Coronary artery (tissue), 2 donors: ENCODE data around the gene PRSS22.

ENCODE experiments used
- DNase-seq: peaks from one replicate; pipeline ENCODE4 v3.0.0-alpha.2; 2017; ENCODE audit warnings: low spot score
- H3K27ac ChIP-seq, 2 donors: fragments of 200-600 bp; sonication (generic); one replicate each; pipeline ENCODE4 v1.5.1; 2016 to 2019
- H3K4me3 ChIP-seq: fragments of 200-600 bp; sonication (generic); 2 replicates; pipeline ENCODE4 v1.5.1; 2016; ENCODE audit warnings: mild to moderate bottlenecking, moderate library complexity
- TF ChIP-seq, protein P1 (sequence below): fragments of 200-600 bp; sonication (generic); IDR thresholded peaks from one replicate; pipeline ENCODE4 v1.5.1; 2019; ENCODE audit warnings: antibody characterized with exemption

Gene PRSS22

DNA sequence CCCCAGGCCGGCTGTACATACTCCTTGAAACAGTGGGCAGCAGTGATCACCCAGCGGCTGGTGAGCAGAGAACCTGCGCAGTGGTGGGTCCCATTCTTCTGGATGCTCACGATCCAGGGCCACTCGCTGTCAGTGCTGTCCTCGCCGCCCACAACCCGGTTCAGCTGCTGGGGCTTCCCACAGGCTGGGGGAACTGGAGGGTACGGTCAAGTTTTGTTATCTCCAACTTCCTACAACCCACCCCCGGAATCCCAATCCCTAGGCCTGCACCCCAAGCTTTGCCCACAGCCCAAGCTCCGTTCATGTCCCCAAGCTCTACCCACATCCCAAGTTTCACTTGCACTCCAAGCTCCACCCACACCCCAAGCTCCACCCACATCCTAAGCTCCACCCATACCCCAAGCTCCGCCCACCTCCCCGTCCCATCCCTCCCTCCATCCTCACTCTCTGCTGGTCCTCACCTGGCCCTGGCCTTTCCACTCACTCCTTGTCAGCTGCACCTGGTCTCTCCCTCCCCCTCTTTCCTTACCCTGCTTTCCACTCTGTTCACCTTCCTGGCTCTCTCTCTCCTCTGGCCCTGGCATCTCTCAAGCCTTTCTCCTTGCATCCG, 1.8 kb downstream of the PRSS22 start:
- Histone ChIP-seq H3K27ac (no peak overlapping the region), H3K4me3 (no peak overlapping the region)
- DNase-seq, result no peak
- TF ChIP-seq, protein P1, sequence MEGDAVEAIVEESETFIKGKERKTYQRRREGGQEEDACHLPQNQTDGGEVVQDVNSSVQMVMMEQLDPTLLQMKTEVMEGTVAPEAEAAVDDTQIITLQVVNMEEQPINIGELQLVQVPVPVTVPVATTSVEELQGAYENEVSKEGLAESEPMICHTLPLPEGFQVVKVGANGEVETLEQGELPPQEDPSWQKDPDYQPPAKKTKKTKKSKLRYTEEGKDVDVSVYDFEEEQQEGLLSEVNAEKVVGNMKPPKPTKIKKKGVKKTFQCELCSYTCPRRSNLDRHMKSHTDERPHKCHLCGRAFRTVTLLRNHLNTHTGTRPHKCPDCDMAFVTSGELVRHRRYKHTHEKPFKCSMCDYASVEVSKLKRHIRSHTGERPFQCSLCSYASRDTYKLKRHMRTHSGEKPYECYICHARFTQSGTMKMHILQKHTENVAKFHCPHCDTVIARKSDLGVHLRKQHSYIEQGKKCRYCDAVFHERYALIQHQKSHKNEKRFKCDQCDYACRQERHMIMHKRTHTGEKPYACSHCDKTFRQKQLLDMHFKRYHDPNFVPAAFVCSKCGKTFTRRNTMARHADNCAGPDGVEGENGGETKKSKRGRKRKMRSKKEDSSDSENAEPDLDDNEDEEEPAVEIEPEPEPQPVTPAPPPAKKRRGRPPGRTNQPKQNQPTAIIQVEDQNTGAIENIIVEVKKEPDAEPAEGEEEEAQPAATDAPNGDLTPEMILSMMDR, result no peak

DNA sequence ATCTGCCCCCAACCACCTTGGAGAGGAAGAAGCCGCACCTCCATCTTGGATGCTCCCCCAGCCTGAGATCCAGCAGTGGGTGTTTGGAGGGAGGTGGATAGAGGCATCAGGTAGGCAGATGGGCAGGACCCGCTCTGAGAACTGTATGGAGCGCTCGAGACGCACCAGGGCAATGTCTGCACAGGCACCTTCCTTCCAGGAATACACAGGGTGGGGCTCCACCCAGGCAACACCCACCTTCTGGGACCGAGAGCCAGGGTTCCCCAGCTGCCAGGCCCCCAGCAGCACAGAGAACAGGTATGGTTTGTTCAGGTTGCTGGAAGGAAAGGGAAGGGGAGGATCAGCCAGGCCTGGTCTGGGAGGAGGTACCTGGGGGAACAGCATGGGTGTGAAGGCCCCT, 2.4 kb downstream of the PRSS22 start:
- DNase-seq, result no peak
- Histone ChIP-seq H3K4me3 (no peak overlapping the region), H3K27ac (no peak overlapping the region)
- TF ChIP-seq, protein P1, result no peak

DNA sequence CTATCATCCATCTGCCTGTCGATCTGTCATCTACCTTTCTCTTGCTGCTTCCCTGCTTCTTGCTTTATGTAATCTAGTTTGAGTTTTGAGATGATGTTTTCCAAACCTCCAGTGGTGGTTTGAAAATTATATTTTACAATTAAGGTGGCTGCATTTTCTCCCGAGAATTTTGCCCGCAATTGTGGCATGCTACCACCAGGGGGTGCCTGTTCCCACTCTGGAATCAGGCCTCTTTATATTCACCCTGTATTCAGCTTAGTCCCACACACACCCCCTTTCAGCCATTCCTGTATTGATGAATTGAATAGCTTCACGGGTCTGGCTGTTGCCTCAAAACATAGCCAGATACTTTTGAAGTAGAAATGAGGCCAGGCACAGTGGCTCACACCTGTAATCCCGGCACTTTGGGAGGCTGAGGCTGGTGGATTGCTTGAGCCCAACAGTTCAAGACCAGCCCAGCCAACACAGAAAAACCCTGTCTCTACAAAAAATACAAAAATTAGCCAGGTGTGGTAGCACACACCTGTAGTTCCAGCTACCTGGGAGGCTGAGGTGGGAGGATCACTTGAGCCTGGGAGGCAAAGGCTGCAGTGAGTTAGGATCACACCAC, 3.2 kb downstream of the PRSS22 start:
- no peak for DNase-seq
- TF ChIP-seq, protein P1, result no peak
- H3K27ac ChIP-seq, result no peak overlapping the region
- H3K4me3 ChIP-seq, result no peak overlapping the region

DNA sequence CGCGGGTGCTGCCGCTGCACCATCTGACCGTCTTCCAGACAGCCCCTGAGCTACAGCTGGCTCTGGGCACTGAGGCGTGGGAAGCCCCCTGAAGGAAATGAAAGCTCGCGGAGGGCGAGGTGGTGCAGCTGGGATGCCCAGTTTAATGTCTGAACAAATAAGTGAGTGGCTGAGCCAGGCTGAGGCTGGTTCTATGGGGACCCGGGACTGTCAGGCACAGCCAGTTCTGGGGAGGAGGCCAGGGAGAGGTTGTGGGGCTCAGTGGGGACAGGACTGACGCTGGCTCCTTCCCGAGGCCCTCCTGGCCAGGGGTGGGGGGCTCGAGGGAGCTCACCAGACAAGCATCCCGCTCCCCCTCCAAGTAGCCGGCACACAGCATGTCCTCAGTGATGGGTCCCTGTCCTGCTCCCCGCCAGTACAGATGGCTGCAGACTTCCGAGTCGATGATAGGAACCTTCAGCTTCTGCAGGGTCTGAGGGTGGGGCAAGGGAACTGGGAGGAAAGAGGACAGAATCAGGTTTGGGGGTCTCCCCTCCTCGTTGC, 4.4 kb downstream of the PRSS22 start:
- TF ChIP-seq, protein P1, result no peak
- no peak for DNase-seq
- no peak overlapping the region for H3K4me3 ChIP-seq
- no peak overlapping the region for H3K27ac ChIP-seq

DNA sequence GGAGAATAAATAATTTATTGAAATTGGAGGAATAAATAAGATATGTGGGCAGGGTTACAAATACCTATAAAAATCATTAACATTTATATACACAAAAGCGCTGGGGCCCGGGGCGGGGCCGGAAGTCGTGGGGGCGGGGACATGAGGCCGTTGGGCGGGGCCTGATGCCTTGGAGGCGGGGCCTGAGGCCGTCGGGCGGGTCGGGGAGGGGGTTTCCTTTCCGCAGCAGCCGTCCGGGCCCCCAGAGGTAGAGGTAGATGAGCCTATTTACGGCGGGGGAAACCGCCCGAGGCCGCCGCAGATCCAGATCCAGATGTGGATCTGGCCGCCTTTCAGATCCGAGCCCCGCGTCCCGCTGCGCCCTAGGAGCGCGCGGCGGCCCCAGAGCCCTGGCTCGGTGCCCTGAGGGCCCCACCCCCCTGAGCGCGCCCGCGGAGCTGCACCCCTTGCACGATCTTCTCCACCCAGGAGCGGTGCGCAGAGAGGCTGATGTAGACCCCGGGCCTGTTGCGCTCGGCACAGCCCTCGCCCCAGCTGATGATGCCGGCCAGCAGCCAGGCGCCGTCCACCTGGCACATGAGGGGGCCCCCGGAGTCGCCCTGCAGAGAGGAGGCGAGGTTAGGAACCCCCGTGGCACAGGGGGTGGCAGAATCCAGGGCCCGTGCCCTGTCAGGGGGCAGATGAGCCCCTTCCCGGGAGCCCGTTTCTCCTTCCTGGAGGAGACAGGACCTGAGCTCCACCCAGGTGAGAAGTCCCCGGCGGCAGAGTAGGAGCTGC, 5.1 kb downstream of the PRSS22 start:
- TF ChIP-seq, protein P1, result no peak
- Histone ChIP-seq H3K27ac (no peak overlapping the region), H3K4me3 (no peak overlapping the region)
- no peak for DNase-seq

DNA sequence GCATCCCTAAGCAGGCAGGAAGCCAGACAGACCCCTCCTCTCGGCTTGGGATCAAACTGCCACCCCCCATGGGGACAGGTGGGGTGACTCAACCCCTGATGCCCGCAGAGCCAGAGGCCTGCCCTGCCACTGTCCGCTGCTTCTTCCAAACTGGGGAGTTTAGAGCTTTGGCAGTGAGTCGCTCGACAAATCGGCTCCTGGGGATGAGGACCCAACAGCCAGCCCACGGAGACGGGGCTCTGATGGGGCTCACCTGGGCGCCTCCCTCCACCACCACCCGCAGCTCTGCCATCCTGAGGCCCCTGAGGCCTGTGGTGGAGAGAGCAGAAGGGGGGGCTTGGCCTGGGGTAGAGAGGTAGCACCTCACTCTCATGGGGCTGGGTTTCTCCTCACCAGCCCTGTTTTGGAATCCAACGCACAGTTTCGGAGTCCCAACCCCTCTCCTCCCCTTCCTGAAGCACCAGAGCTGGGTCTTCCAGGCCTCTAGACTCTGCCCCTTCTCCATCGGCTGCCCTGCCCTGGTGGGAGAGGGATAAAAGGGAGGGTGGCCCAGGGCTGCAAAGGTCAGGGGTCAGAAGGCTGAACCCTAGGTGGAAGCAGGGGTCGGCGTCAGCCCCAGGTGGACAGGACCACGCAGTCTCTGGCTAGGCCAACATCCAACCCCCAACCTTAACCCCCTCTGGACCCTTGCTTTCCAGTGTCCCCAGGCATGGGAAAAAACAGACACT, 5.8 kb downstream of the PRSS22 start:
- TF ChIP-seq, protein P1, result no peak
- Histone ChIP-seq H3K4me3 (no peak overlapping the region), H3K27ac (no peak overlapping the region)
- no peak for DNase-seq
